ENCODE measurements around the gene IMPACT. TPM values are rescaled to one million over a fixed set of nuclear protein-coding genes. Genes with fewer than 3 reads are reported as not detected.

The IMPACT gene
- total RNA-seq, 2 donors from 2014 or later: 44.0 to 59.2 TPM

- Histone ChIP-seq H3K27me3 (ENCODE audit: control insufficient read depth, insufficient read depth, low read length, poor library complexity, severe bottlenecking) (peaks cover 22% of the 10 kb centered on the region), H3K4me1 (ENCODE audit: control insufficient read depth, insufficient read depth, low read length) (no peaks in the 10 kb centered on the region), H3K27ac (ENCODE audit: low read depth, low read length) (no peak overlapping the region), H3K36me3 (ENCODE audit: control insufficient read depth, insufficient read depth, low read length) (peaks cover 27% of the 10 kb centered on the region), H3K9ac (ENCODE audit: extremely low read depth, low read length, poor library complexity, severe bottlenecking) (no peak overlapping the region), H3K9me3 (ENCODE audit: control insufficient read depth, low read length) (no peaks in the 10 kb centered on the region), H3K4me3 (ENCODE audit: low read length) (no peak overlapping the region)
- H3K4me3 Mint-ChIP-seq: no peak overlapping the region
- no peak overlapping the region for H3K27ac Mint-ChIP-seq
- peaks cover 14% of the 10 kb centered on the region for H3K4me1 Mint-ChIP-seq
- H3K27me3 Mint-ChIP-seq (ENCODE audit: insufficient read depth): peaks cover 7% of the 10 kb centered on the region
- TF ChIP-seq, protein P1, sequence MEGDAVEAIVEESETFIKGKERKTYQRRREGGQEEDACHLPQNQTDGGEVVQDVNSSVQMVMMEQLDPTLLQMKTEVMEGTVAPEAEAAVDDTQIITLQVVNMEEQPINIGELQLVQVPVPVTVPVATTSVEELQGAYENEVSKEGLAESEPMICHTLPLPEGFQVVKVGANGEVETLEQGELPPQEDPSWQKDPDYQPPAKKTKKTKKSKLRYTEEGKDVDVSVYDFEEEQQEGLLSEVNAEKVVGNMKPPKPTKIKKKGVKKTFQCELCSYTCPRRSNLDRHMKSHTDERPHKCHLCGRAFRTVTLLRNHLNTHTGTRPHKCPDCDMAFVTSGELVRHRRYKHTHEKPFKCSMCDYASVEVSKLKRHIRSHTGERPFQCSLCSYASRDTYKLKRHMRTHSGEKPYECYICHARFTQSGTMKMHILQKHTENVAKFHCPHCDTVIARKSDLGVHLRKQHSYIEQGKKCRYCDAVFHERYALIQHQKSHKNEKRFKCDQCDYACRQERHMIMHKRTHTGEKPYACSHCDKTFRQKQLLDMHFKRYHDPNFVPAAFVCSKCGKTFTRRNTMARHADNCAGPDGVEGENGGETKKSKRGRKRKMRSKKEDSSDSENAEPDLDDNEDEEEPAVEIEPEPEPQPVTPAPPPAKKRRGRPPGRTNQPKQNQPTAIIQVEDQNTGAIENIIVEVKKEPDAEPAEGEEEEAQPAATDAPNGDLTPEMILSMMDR (conservative IDR thresholded peaks at IDR 0.05): peak; percentile 71
- 83% methylated on average over 1 of the region's 3 CpGs; no CpG with 5 or more reads in 1 of the 2 experiments for WGBS, 2 experiments (ENCODE audit: insufficient coverage in 1 of 2, insufficient read length in 1 of 2)
- H3K9me3 Mint-ChIP-seq: no peaks in the 10 kb centered on the region
- peaks cover 22% of the 10 kb centered on the region for H3K36me3 Mint-ChIP-seq (ENCODE audit: low read depth)
- no peak for DNase-seq
Measured at GRCh38 chr18:24428709-24429108, 2.2 kb downstream of the IMPACT start.

DNA sequence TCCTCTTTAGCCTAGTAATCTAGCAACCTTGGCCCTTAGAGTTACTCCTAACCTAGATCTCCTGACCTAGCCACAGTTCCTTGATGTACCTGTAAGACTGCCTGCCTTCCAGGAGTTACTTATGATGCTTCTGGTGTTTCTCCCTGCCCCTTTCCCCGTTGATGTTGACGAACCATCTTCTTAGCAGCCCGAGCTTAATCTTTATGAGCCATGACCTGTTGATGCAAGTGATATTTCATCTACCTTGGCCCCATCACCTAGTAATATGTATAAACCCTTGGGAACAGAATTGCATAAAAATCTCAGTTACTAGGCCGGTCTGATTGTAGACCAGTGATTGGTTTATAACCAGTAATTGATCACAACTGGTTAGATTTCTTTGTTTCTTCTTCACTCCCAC, 2.7 kb downstream of the IMPACT start:
- H3K4me1 ChIP-seq (ENCODE audit: control insufficient read depth, insufficient read depth, low read length): no peaks in the 10 kb centered on the region
- H3K9me3 ChIP-seq (ENCODE audit: control insufficient read depth, low read length): no peaks in the 10 kb centered on the region
- no peak overlapping the region for H3K27ac Mint-ChIP-seq
- no peaks in the 10 kb centered on the region for H3K9me3 Mint-ChIP-seq
- DNase-seq: no peak
- WGBS, 2 experiments (ENCODE audit: insufficient coverage in 1 of 2, insufficient read length in 1 of 2): 89 to 98% methylated on average over 4 of the region's 4 CpGs
- no peak overlapping the region for H3K4me3 Mint-ChIP-seq
- H3K36me3 Mint-ChIP-seq (ENCODE audit: low read depth): peaks cover 26% of the 10 kb centered on the region
- H3K4me3 ChIP-seq (ENCODE audit: low read length): no peak overlapping the region
- H3K27me3 ChIP-seq (ENCODE audit: control insufficient read depth, insufficient read depth, low read length, poor library complexity, severe bottlenecking): peaks cover 17% of the 10 kb centered on the region
- no peak overlapping the region for H3K9ac ChIP-seq (ENCODE audit: extremely low read depth, low read length, poor library complexity, severe bottlenecking)
- H3K27me3 Mint-ChIP-seq (ENCODE audit: insufficient read depth): peaks cover 5% of the 10 kb centered on the region
- peaks cover 14% of the 10 kb centered on the region for H3K4me1 Mint-ChIP-seq
- H3K27ac ChIP-seq (ENCODE audit: low read depth, low read length): no peak overlapping the region
- H3K36me3 ChIP-seq (ENCODE audit: control insufficient read depth, insufficient read depth, low read length): peaks cover 27% of the 10 kb centered on the region
- TF ChIP-seq, protein P1 (conservative IDR thresholded peaks at IDR 0.05): no peak

DNA sequence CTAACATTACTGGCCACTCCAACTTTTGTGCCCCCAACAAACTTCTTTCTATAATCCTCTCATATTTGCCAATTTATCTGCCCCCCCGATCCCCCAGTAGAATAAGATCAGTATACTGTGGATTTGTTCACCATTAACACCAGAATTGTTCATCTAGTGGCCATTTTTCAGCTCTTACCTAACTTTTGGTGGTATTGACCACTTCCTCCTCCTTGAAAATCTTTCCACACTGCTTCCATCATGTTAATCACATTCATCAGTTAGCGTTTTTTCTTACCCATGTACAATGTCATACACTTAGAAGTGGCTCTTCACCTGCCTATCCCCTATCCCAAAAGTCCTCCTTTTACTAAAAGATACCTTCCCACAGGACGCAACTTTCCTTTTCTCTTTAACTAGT, 6.1 kb downstream of the IMPACT start:
- Histone ChIP-seq H3K4me3 (ENCODE audit: low read length) (no peak overlapping the region), H3K9me3 (ENCODE audit: control insufficient read depth, low read length) (no peaks in the 10 kb centered on the region), H3K4me1 (ENCODE audit: control insufficient read depth, insufficient read depth, low read length) (no peaks in the 10 kb centered on the region), H3K27ac (ENCODE audit: low read depth, low read length) (no peak overlapping the region), H3K36me3 (ENCODE audit: control insufficient read depth, insufficient read depth, low read length) (peaks cover 35% of the 10 kb centered on the region), H3K9ac (ENCODE audit: extremely low read depth, low read length, poor library complexity, severe bottlenecking) (no peak overlapping the region), H3K27me3 (ENCODE audit: control insufficient read depth, insufficient read depth, low read length, poor library complexity, severe bottlenecking) (no peaks in the 10 kb centered on the region)
- Mint-ChIP-seq H3K27ac (no peak overlapping the region), H3K9me3 (no peaks in the 10 kb centered on the region), H3K27me3 (ENCODE audit: insufficient read depth) (no peaks in the 10 kb centered on the region), H3K36me3 (ENCODE audit: low read depth) (peaks cover 48% of the 10 kb centered on the region), H3K4me1 (peaks cover 8% of the 10 kb centered on the region), H3K4me3 (no peak overlapping the region)
- DNase-seq: no peak
- WGBS, 2 experiments (ENCODE audit: insufficient coverage in 1 of 2, insufficient read length in 1 of 2): 94 to 95% methylated on average over 2 to 3 of the region's 3 CpGs
- TF ChIP-seq, protein P1 (conservative IDR thresholded peaks at IDR 0.05): no peak
